GM10266 (cell line): ENCODE measurements around the gene CAPN15.
A peak's percentile ranks its signal among the peaks of the same experiment; 100 is the strongest.

Experiments
- DNase-seq: peaks from one replicate; pipeline ENCODE4 v3.0.0; 2012; ENCODE audit errors: extremely low spot score
- TF ChIP-seq, protein P1 (sequence below): IDR thresholded peaks from 2 replicates; pipeline ENCODE4 v1.5.1; 2012; ENCODE audit warnings: mild to moderate bottlenecking, low read depth; ENCODE audit not compliant: control insufficient read depth, insufficient read depth; ENCODE audit errors: missing control alignments

The CAPN15 gene

DNA sequence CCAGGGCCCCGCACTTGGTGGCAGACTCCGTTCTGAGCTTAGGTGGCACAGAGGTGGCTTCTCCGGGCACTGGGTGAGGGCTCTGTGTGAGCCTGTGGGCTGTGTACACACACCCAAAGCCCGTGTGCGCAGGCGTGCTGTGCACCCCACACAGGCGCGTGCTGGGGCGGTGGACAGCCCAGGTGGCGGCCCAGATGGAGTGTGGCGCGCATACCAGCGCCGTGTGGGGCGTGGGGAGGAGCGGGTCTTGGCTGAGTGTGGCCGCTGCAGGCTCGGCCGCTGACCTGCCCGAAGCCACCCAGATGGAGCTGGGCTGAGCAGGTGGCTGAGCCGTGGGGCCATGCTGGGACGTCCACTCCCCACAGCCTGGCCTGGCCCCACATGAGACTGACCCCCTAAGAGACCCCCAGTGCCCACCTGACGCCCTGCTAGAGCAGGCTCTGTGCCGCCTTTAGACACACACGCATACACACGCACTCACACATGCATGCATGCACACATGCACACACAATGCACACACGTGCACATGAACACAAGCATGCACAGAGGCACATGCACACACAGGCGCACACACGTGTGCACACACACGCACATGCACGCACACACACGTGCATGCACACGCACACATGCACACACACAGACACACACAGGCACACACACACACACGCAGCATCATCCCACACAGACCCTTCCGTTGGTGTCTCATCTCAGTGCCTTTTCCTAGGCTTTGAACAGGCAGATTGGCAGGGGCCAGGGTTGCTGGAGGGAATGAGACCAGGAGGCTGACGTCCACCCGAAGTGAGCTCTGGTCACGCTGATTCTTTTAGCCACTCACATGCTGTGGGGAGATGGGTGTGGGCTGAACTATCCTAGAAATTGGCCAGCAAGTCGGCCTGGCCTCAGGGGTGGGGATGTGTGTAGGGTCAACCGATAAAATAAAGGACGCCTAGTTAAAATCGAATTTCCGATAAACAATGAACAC is 34.7 kb downstream of the CAPN15 start:
- TF ChIP-seq, protein P1, sequence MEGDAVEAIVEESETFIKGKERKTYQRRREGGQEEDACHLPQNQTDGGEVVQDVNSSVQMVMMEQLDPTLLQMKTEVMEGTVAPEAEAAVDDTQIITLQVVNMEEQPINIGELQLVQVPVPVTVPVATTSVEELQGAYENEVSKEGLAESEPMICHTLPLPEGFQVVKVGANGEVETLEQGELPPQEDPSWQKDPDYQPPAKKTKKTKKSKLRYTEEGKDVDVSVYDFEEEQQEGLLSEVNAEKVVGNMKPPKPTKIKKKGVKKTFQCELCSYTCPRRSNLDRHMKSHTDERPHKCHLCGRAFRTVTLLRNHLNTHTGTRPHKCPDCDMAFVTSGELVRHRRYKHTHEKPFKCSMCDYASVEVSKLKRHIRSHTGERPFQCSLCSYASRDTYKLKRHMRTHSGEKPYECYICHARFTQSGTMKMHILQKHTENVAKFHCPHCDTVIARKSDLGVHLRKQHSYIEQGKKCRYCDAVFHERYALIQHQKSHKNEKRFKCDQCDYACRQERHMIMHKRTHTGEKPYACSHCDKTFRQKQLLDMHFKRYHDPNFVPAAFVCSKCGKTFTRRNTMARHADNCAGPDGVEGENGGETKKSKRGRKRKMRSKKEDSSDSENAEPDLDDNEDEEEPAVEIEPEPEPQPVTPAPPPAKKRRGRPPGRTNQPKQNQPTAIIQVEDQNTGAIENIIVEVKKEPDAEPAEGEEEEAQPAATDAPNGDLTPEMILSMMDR, result no peak
- DNase-seq, result no peak

DNA sequence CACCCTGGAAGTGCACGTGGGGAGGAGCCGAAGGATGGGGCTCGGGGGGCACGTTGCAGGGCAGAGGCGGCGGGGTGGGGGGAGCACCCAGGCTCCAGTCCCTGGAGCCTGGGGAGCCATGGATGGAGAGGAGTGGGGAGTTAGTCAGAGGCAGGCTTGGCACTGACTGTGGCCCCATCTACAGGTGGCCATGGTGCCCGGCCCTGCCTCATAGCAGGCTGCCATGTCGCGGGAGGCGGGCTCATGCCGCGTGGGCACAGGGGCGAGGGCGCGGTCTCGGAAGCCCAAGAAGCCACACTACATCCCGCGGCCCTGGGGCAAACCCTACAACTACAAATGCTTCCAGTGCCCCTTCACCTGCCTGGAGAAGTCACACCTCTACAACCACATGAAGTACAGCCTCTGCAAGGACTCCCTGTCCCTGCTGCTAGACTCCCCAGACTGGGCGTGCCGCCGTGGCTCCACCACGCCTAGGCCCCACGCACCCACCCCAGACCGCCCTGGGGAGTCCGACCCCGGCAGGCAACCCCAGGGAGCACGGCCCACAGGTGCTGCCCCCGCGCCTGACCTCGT is 35.6 kb downstream of the CAPN15 start:
- TF ChIP-seq, protein P1, result no peak
- no peak for DNase-seq

DNA sequence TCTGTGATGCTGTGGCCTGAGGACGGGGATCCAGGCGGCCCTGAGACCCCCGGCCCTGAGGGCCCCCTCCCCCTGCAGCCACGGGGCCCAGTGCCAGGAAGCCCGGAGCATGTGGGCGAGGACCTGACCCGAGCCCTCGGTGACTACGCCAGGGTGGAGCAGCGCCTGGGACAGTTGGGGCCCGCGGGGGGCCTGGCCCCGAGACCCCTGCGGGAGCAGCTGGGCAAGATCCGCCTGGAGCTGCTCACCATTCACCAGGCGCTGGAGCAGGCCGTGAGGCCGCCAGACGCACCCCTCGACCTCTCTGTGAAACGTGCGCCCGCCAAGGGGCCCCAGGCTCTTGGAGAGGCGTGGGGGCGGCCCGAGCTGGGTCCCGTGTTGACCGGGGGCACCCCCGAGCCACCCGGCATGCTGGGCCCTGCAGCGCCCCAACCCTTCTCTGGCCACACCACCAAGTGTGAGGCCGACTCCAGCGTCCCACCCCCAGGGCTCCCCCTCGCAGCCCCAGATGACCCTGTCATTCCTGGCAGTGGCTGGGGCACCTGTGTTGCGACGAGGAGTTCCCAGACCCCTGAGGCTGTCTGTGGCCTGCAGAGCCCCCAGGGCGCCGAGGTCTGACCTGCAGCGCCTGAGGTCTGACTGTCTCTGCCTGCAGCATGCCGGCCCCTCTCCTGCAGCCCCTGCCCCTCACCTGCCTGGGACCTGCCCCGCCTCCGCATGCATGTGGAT is 37.3 kb downstream of the CAPN15 start:
- TF ChIP-seq, protein P1, result no peak
- DNase-seq, result no peak

DNA sequence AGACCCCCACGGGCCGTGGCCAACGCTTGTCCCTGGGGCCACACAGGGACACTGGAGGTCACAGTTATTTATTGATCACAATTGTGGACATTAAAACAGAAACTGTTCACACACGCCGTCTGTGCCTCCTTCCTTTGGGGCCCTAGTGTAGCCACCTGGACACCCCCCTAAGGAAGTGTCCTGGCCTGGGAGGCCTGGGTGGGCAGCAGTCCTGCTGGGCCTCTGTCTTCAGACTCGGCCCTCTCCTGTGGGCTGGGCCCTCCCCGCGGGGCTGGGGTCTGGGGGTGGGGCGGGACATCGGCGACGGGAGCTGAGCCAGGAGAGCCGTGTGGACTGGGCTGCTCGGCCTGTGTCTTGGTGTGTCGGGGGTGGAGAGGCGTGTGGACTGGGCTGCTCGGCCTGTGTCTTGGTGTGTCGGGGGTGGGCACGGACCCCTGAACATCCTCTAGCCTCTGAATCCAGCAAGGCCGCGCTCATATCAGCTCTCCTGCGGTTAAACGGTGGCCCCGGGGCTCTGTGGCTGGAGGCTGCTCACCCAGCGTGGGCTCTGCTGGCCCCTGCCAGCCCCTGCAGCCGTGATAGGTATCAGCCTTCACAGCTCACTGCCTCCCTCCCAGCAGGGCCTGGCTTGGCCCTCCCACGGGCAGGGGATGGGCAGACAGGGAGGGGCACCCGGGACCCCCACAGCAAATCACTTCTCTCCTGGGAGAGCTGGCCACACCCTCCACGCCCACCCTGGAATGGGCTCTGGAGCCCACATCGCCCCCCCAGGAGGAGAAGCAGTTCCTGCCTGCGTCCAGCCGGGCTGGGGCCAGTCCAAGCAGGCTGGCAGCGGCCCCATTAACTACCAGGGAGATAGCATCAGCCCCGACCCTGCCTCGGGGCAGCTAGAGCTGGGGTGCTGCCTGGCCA is 38.2 kb downstream of the CAPN15 start:
- TF ChIP-seq, protein P1, result no peak
- no peak for DNase-seq

DNA sequence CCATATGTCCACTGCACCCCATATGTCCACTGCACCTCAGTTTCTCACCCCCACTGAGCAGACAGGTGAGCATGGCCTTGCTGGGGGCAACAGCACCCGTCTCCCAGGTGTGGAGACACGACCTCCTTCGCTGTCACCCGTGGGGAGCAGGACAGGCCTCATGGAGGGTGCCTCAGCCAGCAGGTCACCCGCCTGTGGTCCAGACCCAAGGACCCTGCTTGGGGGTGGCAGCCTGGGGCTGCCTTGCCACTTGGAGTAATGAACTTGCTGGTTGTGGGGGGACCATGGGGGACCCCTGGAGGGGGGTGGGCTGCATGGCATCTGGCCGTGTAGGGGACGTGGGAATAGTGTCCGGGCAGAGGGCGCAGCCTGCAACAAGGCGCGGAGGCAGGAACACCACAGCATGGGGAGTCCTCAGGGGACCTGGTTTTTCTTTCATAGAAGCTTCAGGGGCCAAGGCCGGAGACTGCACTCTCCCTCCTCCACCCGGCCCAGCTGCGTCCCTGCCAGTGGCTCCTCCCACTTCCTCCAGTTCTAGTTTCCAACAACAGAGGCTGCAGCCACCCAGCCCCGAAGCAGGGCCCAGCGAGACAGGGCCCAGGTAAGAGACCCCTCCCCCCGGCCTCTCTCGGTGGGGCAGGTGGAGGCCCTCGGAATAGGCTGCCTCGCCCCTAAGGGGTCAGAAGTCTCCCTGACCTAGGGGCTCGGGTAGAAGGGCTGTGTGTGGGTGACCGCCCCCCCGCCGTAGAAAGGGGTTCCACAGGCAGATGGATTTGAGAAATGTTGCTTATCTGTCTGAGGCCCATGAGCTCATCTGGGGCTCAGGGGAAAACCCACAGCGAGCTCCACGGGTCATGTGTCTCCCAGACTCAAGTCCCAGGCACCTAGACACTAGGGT is 39.2 kb downstream of the CAPN15 start, which contains the start of gene NHLRC4:
NHLRC4 (plus strand) TSS at position 531 of the 898 bp plus-strand sequence. CDS start 1,043 bp downstream, outside the sequence.
- DNase-seq, result peak; percentile 96

More for the DNA sequence above, 39.2 kb downstream of the CAPN15 start, which contains the start of gene NHLRC4:
- TF ChIP-seq, protein P1, result no peak
